ENCODE results near the gene ITGA2.

- TF ChIP-seq CTCF (conservative IDR thresholded peaks at IDR 0.05) (no peak), ZFX (IDR thresholded peaks at IDR 0.05) (no peak)
These were observed 27.9 kb upstream of the ITGA2 start for GRCh38 chr5:52961274-52961681.

All from C4-2B (cell line).